Activated CD4-positive, alpha-beta memory T cell treated with anti-CD3 and anti-CD28 coated beads for 36 hours (primary cell): Measurements from ENCODE around the gene DENND11. TPM values are rescaled to one million over a fixed set of nuclear protein-coding genes. Genes with fewer than 3 reads are reported as not detected.
A peak's percentile ranks its signal among the peaks of the same experiment; 100 is the strongest.

Experiments
- CTCF ChIA-PET: fragments of 350-600 bp; sonication (Branson Sonifier 250); formaldehyde crosslinking; loops from one replicate; lab custom pipeline; 2021; ENCODE audit warnings: antibody characterized with exemption, inconsistent platforms; lab: Charles Lee
- POLR2A ChIA-PET: fragments of 350-600 bp; sonication (Branson Sonifier 250); formaldehyde crosslinking; loops from one replicate; lab custom pipeline; 2021; ENCODE audit warnings: antibody characterized with exemption; lab: Charles Lee
- DNase-seq: peaks from one replicate; pipeline ENCODE4 v3.0.0-alpha.2; 2020
- H3K27ac Mint-ChIP-seq: one replicate; pipeline ENCODE4 v1.8.0; 2021; ENCODE audit warnings: mixed read lengths
- H3K27me3 Mint-ChIP-seq: one replicate; pipeline ENCODE4 v1.8.0; 2021; ENCODE audit warnings: mixed read lengths
- H3K36me3 Mint-ChIP-seq: one replicate; pipeline ENCODE4 v1.8.0; 2021; ENCODE audit warnings: mixed read lengths
- H3K4me1 Mint-ChIP-seq: one replicate; pipeline ENCODE4 v1.8.0; 2021; ENCODE audit warnings: low read depth, mixed read lengths
- H3K4me3 Mint-ChIP-seq: one replicate; pipeline ENCODE4 v1.8.0; 2021; ENCODE audit warnings: mild to moderate bottlenecking, mixed read lengths
- H3K9me3 Mint-ChIP-seq: one replicate; pipeline ENCODE4 v1.8.0; 2021; ENCODE audit warnings: mixed read lengths
- intact Hi-C: fragments of 100-400 bp; cut with micrococcal nuclease; formaldehyde crosslinking; loops from one replicate; pipeline ENCODE4 v1.15.1; 2023
- total RNA-seq, 2 experiments: library from RNA; stranded (reverse); gene quantifications; one replicate each; pipeline ENCODE4 v1.2.3, GENCODE V29; 2021

DENND11 gene
- 10 to 100 TPM; 27.5 to 28.9 TPM for total RNA-seq

GRCh38 chr7:141702047-141702567 is at the start of gene DENND11:
TSS of gene DENND11 (minus strand) at chr7:141702166. CDS start at chr7:141702153, 13 bp downstream.
- intact Hi-C loops, result loop anchor here (1.0 kb wide), 1 partner anchor 23 kb away; no protein-coding TSS in a partner anchor
- ChIA-PET POLR2A (interaction anchor here (1.2 to 2.9 kb wide), 2 partner anchors 12 to 36 kb away, joined by 3 to 20 read pairs; partner anchors contain the start of gene SSBP1), CTCF (interaction anchor here (2.5 to 3.9 kb wide), 2 partner anchors 36 to 48 kb away, joined by 14 to 36 read pairs; partner anchors contain the start of gene SSBP1)
- Mint-ChIP-seq H3K4me1 (peaks cover 41% of the 10 kb centered on the region), H3K36me3 (peaks cover 3% of the 10 kb centered on the region), H3K4me3 (peak within 1 kb of the TSS; percentile 79), H3K27me3 (peaks cover 2% of the 10 kb centered on the region), H3K27ac (no peak within 1 kb of the TSS), H3K9me3 (no peaks in the 10 kb centered on the region)
- peak; percentile 63 for DNase-seq

GRCh38 chr7:141748396-141748795 is 46.4 kb upstream of the DENND11 start:
- H3K9me3 Mint-ChIP-seq, result peaks cover 29% of the 10 kb centered on the region
- H3K36me3 Mint-ChIP-seq, result peaks cover 72% of the 10 kb centered on the region
- intact Hi-C loops, result no loop called here
- no peaks in the 10 kb centered on the region for H3K27me3 Mint-ChIP-seq
- ChIA-PET CTCF (interaction anchor here (0.5 to 0.7 kb wide), 2 partner anchors 37 to 135 kb away, joined by 3 to 4 read pairs; no protein-coding TSS in a partner anchor), POLR2A (no interaction called here)
- H3K4me1 Mint-ChIP-seq, result peaks cover 4% of the 10 kb centered on the region
- no peak overlapping the region for H3K4me3 Mint-ChIP-seq
- DNase-seq, result no peak
- no peak overlapping the region for H3K27ac Mint-ChIP-seq

- intact Hi-C loops, result no loop called here
- Mint-ChIP-seq H3K27me3 (no peaks in the 10 kb centered on the region), H3K36me3 (peaks cover 61% of the 10 kb centered on the region), H3K27ac (no peak overlapping the region), H3K4me3 (no peak overlapping the region), H3K4me1 (peaks cover 30% of the 10 kb centered on the region), H3K9me3 (no peaks in the 10 kb centered on the region)
- POLR2A ChIA-PET, result no interaction called here
- DNase-seq, result no peak
- CTCF ChIA-PET, result no interaction called here
Observed at GRCh38 chr7:141744131-141744530, 42.2 kb upstream of the DENND11 start.

- ChIA-PET CTCF (interaction anchor here (1.1 kb wide), 1 partner anchor 43 kb away, joined by 3 read pairs; no protein-coding TSS in a partner anchor), POLR2A (no interaction called here)
- Mint-ChIP-seq H3K9me3 (no peaks in the 10 kb centered on the region), H3K4me3 (no peak overlapping the region), H3K36me3 (peaks cover 57% of the 10 kb centered on the region), H3K27ac (no peak overlapping the region), H3K27me3 (no peaks in the 10 kb centered on the region), H3K4me1 (peaks cover 39% of the 10 kb centered on the region)
- DNase-seq, result no peak
- intact Hi-C loops, result no loop called here
Observed at GRCh38 chr7:141742229-141742628, 40.3 kb upstream of the DENND11 start.

GRCh38 chr7:141739250-141739649 is 37.3 kb upstream of the DENND11 start:
- Mint-ChIP-seq H3K4me1 (peaks cover 40% of the 10 kb centered on the region), H3K36me3 (peaks cover 45% of the 10 kb centered on the region), H3K27me3 (no peaks in the 10 kb centered on the region), H3K27ac (peak overlapping the region; percentile 54), H3K9me3 (no peaks in the 10 kb centered on the region), H3K4me3 (peak overlapping the region; percentile 99)
- CTCF ChIA-PET, result interaction anchor here (1.4 to 3.0 kb wide), 8 partner anchors 12 to 725 kb away, joined by 4 to 36 read pairs (median 12); partner anchors contain the start of genes DENND11, MRPS33 and WEE2
- no peak for DNase-seq
- POLR2A ChIA-PET, result interaction anchor here (1.0 to 2.6 kb wide), 2 partner anchors 37 to 189 kb away, joined by 3 to 20 read pairs; partner anchors contain the start of gene DENND11
- intact Hi-C loops, result loop anchor here (2.0 to 10.0 kb wide), 2 partner anchors 180 to 1564 kb away; partner anchors contain the start of gene KDM7A

GRCh38 chr7:141738592-141739013 is 36.6 kb upstream of the DENND11 start:
- Mint-ChIP-seq H3K4me1 (peaks cover 37% of the 10 kb centered on the region), H3K27ac (peak overlapping the region; percentile 99), H3K27me3 (no peaks in the 10 kb centered on the region), H3K4me3 (peak overlapping the region; percentile 99), H3K9me3 (no peaks in the 10 kb centered on the region), H3K36me3 (peaks cover 38% of the 10 kb centered on the region)
- no peak for DNase-seq
- POLR2A ChIA-PET, result interaction anchor here (0.8 to 2.6 kb wide), 7 partner anchors 11 to 812 kb away, joined by 3 to 20 read pairs (median 4); partner anchors contain the start of genes AGK, DENND11 and WEE2
- CTCF ChIA-PET, result interaction anchor here (0.7 to 3.9 kb wide), 22 partner anchors 11 to 724 kb away, joined by 3 to 57 read pairs (median 6); partner anchors contain the start of genes DENND11, MRPS33 and WEE2
- intact Hi-C loops, result loop anchor here (1.0 to 10.0 kb wide), 7 partner anchors 37 to 1564 kb away; partner anchors contain the start of genes KDM7A, MKRN1 and MRPS33

- peak within 1 kb of the TSS; percentile 99 for H3K4me3 Mint-ChIP-seq
- peak; percentile 96 for DNase-seq
- peak within 1 kb of the TSS; percentile 99 for H3K27ac Mint-ChIP-seq
- no peaks in the 10 kb centered on the region for H3K9me3 Mint-ChIP-seq
- peaks cover 33% of the 10 kb centered on the region for H3K36me3 Mint-ChIP-seq
- ChIA-PET CTCF (interaction anchor here (0.7 to 3.9 kb wide), 30 partner anchors 10 to 739 kb away, joined by 3 to 57 read pairs (median 5); partner anchors contain the start of genes AGK, DENND11, MRPS33 and WEE2), POLR2A (interaction anchor here (0.6 to 2.6 kb wide), 8 partner anchors 11 to 811 kb away, joined by 3 to 20 read pairs (median 4); partner anchors contain the start of genes AGK, DENND11 and WEE2)
- intact Hi-C loops, result loop anchor here (1.0 to 10.0 kb wide), 7 partner anchors 37 to 1563 kb away; partner anchors contain the start of genes KDM7A, MKRN1 and MRPS33
- H3K27me3 Mint-ChIP-seq, result no peaks in the 10 kb centered on the region
- H3K4me1 Mint-ChIP-seq, result peaks cover 35% of the 10 kb centered on the region
Observed at GRCh38 chr7:141737836-141738591, 36.0 kb upstream of the DENND11 start, which contains the start of gene SSBP1. TSS of gene SSBP1 (plus strand) at chr7:141738358. CDS start at chr7:141739167, 809 bp downstream.

GRCh38 chr7:141737118-141737835 is 35.3 kb upstream of the DENND11 start:
- Mint-ChIP-seq H3K4me3 (peak overlapping the region; percentile 99), H3K27me3 (no peaks in the 10 kb centered on the region), H3K9me3 (no peaks in the 10 kb centered on the region), H3K4me1 (peaks cover 32% of the 10 kb centered on the region), H3K27ac (peak overlapping the region; percentile 99), H3K36me3 (peaks cover 29% of the 10 kb centered on the region)
- DNase-seq, result peak; percentile 13
- intact Hi-C loops, result loop anchor here (10.0 kb wide), 1 partner anchor 1562 kb away; the partner anchor contains the start of gene KDM7A
- ChIA-PET CTCF (interaction anchor here (0.7 to 3.9 kb wide), 25 partner anchors 10 to 739 kb away, joined by 3 to 57 read pairs (median 6); partner anchors contain the start of genes AGK, DENND11, MRPS33 and WEE2), POLR2A (interaction anchor here (1.3 to 2.6 kb wide), 3 partner anchors 19 to 186 kb away, joined by 4 to 20 read pairs (median 5); partner anchors contain the start of genes AGK and DENND11)

- CTCF ChIA-PET, result no interaction called here
- Mint-ChIP-seq H3K9me3 (no peaks in the 10 kb centered on the region), H3K27ac (no peak overlapping the region), H3K4me1 (no peaks in the 10 kb centered on the region), H3K27me3 (no peaks in the 10 kb centered on the region), H3K4me3 (no peak overlapping the region), H3K36me3 (no peaks in the 10 kb centered on the region)
- POLR2A ChIA-PET, result no interaction called here
- DNase-seq, result no peak
- intact Hi-C loops, result loop anchor here (10.0 kb wide), 1 partner anchor 1557 kb away; the partner anchor contains the start of gene KDM7A
Observed at GRCh38 chr7:141731476-141732149, 29.6 kb upstream of the DENND11 start.

- Mint-ChIP-seq H3K36me3 (no peaks in the 10 kb centered on the region), H3K4me1 (no peaks in the 10 kb centered on the region), H3K4me3 (no peak overlapping the region), H3K27me3 (no peaks in the 10 kb centered on the region), H3K9me3 (no peaks in the 10 kb centered on the region), H3K27ac (no peak overlapping the region)
- no peak for DNase-seq
- ChIA-PET POLR2A (no interaction called here), CTCF (interaction anchor here (3.8 kb wide), 1 partner anchor 9 kb away, joined by 24 read pairs; the partner anchor contains the start of gene SSBP1)
- intact Hi-C loops, result no loop called here
Observed at GRCh38 chr7:141729020-141729419, 27.1 kb upstream of the DENND11 start.
